HG03135 (cell line): ENCODE data around the gene COL15A1.

Experiments
- ATAC-seq: cut with Tn5 transposase; IDR thresholded peaks from one replicate; pipeline ENCODE4 v1.9.1; 2021; ENCODE audit warnings: mild to moderate bottlenecking, moderate library complexity; ENCODE audit not compliant: unreplicated experiment

The COL15A1 gene

GRCh38 chr9:99103901-99104458, 160.3 kb downstream of the COL15A1 start:
- ATAC-seq, result no peak

- ATAC-seq, result peak; percentile 91
Measured at GRCh38 chr9:99104459-99105151, 160.9 kb downstream of the COL15A1 start, which contains the start of gene TGFBR1. TGFBR1 (plus strand) TSS chr9:99105113; CDS start chr9:99105206, 93 bp downstream.

GRCh38 chr9:99105152-99106043, 161.7 kb downstream of the COL15A1 start:
- peak; percentile 45 for ATAC-seq

- no peak for ATAC-seq
Measured at GRCh38 chr9:99106044-99106375, 162.3 kb downstream of the COL15A1 start.

DNA sequence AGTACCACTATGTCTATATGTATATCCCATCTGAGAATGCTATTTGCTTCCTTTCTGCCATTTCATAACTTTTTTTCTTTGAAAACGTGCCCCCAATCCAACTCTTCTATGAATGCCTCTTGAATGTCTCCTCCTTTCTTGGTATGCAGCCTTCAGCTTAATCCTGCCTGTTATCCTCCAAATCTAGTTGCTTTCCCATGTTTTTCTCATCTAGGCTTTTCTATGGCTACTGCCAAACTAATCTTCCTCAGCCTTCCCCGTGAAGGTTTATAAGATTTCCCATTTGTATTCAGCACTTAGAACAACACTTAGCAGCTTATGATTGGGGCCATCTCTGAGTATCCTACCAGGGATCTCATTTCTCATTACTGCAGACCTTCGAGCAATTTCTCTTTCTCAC, 163.7 kb downstream of the COL15A1 start:
- no peak for ATAC-seq

GRCh38 chr9:99108131-99108530, 164.4 kb downstream of the COL15A1 start:
- no peak for ATAC-seq

DNA sequence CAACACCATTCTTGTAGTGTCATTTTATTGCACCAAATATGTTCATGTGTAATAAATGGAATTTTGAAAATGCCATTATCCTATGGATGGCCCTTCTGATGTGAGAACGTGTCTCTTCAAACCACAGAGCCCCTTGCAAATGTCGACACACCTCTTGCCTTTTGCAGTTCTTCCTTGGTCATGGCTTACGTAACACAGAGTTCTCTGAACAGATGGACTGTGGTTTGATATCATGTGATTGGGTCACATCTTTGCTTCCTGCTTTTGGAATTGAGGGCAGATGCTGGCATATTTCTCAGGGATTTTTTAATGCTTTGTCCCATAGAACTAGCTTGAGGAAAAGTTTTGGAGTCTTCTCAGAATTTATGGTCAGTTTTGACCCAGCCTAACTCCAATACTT, 165.8 kb downstream of the COL15A1 start:
- no peak for ATAC-seq

DNA sequence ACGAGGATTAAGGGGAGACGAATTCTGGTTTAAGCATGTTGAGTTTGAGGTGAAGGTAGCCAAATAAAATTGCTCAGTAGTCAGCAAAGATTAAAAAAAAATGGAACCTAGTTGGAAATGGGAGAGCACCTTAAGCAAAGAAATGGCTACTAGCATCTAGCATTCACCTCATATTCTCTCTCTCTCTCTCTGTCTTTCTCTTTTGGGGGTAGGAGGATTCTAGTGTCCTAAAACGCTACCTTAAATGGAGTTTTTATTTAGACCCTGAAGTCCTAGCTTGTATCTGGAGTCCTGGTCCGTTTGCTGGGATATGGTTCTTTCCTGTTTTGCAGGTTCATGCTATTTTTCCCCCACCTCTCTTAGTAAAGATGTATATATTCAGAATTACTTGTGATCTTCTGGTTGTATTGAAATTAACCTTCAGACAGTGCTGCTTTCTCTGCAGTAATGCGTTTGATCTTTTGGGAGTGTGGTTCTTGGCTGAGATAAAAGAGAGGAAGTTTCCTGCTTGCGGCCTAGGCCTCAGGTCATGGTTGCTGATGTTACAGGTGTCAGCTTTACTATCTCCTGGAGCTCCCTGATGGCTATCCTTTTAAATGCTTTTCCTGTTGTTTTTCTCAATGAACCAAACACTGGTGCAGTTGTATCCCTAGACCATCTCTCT, 169.2 kb downstream of the COL15A1 start:
- ATAC-seq, result no peak

GRCh38 chr9:99113414-99114048, 169.8 kb downstream of the COL15A1 start:
- no peak for ATAC-seq

DNA sequence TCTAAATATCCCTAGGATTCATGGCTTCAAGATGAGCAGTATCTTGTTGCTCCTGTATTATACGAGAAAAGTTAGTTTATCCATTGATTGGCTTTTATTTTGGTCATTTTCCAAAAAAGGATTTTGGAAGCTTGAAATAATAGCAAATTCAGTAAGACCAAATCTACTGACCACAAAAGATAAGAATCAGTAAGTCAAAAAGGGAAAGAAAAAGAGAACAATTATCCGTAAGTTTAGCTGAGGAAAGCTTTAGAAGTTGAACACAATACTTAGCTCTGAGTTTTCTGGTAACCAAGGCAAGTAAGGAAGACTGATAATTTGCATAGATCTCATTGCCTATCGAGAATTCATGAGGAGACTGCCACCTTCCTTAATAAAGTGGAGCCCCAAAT, 170.3 kb downstream of the COL15A1 start:
- no peak for ATAC-seq

- no peak for ATAC-seq
Measured at GRCh38 chr9:99114846-99115500, 171.3 kb downstream of the COL15A1 start.

DNA sequence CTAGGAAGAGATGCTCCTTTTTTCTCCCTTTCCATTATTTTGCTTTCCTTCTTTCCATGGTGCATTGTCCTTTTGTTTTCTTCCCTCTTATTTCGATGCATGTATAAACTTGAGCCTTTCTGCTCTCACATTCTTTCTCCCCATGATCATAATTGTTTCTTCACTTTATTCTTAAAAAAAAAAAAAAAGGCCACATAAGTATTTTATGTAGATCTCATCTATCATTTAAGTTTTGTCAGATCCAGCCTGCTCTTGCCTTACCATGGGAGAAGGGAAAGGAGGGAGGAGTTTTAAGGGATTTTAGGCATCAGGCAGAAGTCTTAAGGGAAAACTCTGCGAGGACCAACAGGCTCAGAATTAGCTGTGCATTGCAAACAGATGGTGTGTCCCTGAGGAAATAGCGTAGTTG, 172.3 kb downstream of the COL15A1 start:
- no peak for ATAC-seq

DNA sequence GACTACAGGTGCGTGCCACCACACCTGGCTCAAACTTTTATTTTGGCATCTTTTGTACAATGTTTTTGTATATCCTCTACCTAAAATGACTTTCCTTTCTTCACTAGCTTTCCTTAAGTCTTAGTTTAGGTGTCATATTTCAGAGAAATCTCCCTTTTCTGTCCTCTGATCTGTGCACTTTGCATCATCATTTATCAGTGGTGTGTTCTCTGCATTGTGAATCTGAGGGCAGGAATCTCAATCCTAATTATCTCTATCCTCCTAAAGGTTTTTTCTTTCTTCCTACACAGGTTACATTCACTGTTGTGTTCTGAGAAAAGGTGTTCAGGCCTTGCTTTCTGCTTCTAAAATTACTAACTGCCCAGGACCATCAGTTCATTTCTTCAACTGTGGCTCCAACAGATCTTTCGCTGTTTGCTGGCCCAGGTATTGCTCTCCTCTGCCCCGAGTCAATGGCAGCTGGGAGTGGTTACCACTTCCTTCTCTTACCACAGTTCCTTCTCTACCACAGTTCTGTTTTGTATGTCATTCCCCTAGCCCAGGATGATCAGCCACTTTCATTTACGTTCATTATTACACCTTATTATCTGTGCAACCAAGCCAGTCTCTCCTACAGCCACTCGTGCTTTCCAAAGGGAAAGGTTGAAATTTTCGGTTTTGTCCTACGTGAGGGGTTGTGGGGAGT, 175.2 kb downstream of the COL15A1 start:
- peak; percentile 95 for ATAC-seq

- ATAC-seq, result no peak
Measured at GRCh38 chr9:99119976-99120655, 176.4 kb downstream of the COL15A1 start.
